ENCODE measurements around the gene NOTCH1. TPM values are rescaled to one million over a fixed set of nuclear protein-coding genes. Genes with fewer than 3 reads are reported as not detected.

NOTCH1 gene
- total and polyA plus RNA-seq, 11 donors: 8.0 to 47.3 (median 20.3) TPM

- no peak for TF ChIP-seq CTCF (IDR thresholded peaks at IDR 0.05)
- TF ChIP-seq POLR2A (IDR thresholded peaks at IDR 0.05): no peak
- peak overlapping the region; percentile 66 to 100 (median 92) for H3K4me3 ChIP-seq
- 0 to 2% (median 1%) methylated on average over 20 to 41 of the region's 41 CpGs for WGBS, 4 donors
- intact Hi-C loops (cut with DNase I): loop anchor here in 4 of 10 donors (2.0 to 10.0 kb wide), 6 partner anchors 35 to 82 kb away; partner anchors contain the start of gene SEC16A (in 2 of the 4)
- DNase-seq: no peak
- no peak for ATAC-seq
- peak overlapping the region; percentile 91 to 99 (median 96) for H3K27ac ChIP-seq
- peaks cover 0 to 30% (median 7%) of the 10 kb centered on the region in 9 donors for H3K36me3 ChIP-seq
- H3K27me3 ChIP-seq: no peaks in the 10 kb centered on the region
- peaks cover 13 to 68% (median 45%) of the 10 kb centered on the region in 12 donors for H3K4me1 ChIP-seq
- H3K9me3 ChIP-seq: no peaks in the 10 kb centered on the region
Measured at GRCh38 chr9:136545692-136545964, 220 bp downstream of the NOTCH1 start.

- Histone ChIP-seq H3K36me3 (peaks cover 0 to 30% (median 7%) of the 10 kb centered on the region in 9 donors), H3K4me1 (peaks cover 13 to 68% (median 48%) of the 10 kb centered on the region in 12 donors), H3K4me3 (peak overlapping the region; percentile 66 to 100 (median 92)), H3K27me3 (no peaks in the 10 kb centered on the region), H3K27ac (peak overlapping the region; percentile 91 to 99 (median 96)), H3K9me3 (no peaks in the 10 kb centered on the region)
- ATAC-seq (no peak), DNase-seq (no peak)
- no peak for TF ChIP-seq POLR2A (IDR thresholded peaks at IDR 0.05)
- no peak for TF ChIP-seq CTCF (IDR thresholded peaks at IDR 0.05)
- 0 to 1% (median 1%) methylated on average over 53 to 82 of the region's 82 CpGs for WGBS, 4 donors
- intact Hi-C loops (cut with DNase I): loop anchor here in 9 of 10 donors (2.0 to 10.0 kb wide), 9 partner anchors 34 to 82 kb away; partner anchors contain the start of gene SEC16A (in 2 of the 9)
Measured at GRCh38 chr9:136544964-136545691, 720 bp downstream of the NOTCH1 start.

GRCh38 chr9:136544548-136544963, 1.3 kb downstream of the NOTCH1 start:
- H3K4me3 ChIP-seq: peak overlapping the region; percentile 66 to 100 (median 92)
- intact Hi-C loops (cut with DNase I): loop anchor here in 9 of 10 donors (2.0 to 10.0 kb wide), 8 partner anchors 34 to 83 kb away; partner anchors contain the start of gene SEC16A (in 2 of the 9)
- ATAC-seq: peak in 2 of 4 donors; percentile 6 to 21

More at GRCh38 chr9:136544548-136544963, 1.3 kb downstream of the NOTCH1 start:
- no peaks in the 10 kb centered on the region for H3K27me3 ChIP-seq
- WGBS, 4 donors: 0 to 15% (median 5%) methylated on average over 3 to 31 of the region's 31 CpGs
- no peaks in the 10 kb centered on the region for H3K9me3 ChIP-seq
- TF ChIP-seq POLR2A (IDR thresholded peaks at IDR 0.05) (peak in 1 of 2 donors; percentile 25), CTCF (IDR thresholded peaks at IDR 0.05) (peak in 1 of 12 donors; percentile 2)
- DNase-seq: peak; percentile 78 to 87 (median 84)
- peaks cover 0 to 30% (median 7%) of the 10 kb centered on the region in 9 donors for H3K36me3 ChIP-seq
- peak overlapping the region; percentile 91 to 99 (median 96) for H3K27ac ChIP-seq
- peaks cover 13 to 69% (median 52%) of the 10 kb centered on the region in 12 donors for H3K4me1 ChIP-seq
